Transverse colon (tissue), 4 donors: ENCODE measurements around the gene TMEM47.

Experiments
- POLR2AphosphoS5 ChIP-seq, 3 donors: sonication (generic); formaldehyde crosslinking; IDR thresholded peaks; one replicate each; pipeline ENCODE4 v1.6.1; 2016; ENCODE audit warnings: antibody characterized with exemption in 3 of 3
- TF ChIP-seq, protein P1 (sequence below), 5 experiments: fragments of 200-600 bp in 3 of 5; fragments of 450-650 bp in 2 of 5; sonication (generic) in 3 of 5; IDR thresholded peaks; 1 replicate in 2 of 5; 2 replicates in 3 of 5; pipeline ENCODE4 v1.5.1; 2016 to 2017; ENCODE audit warnings: antibody characterized with exemption in 5 of 5, inconsistent platforms in 3 of 5, mild to moderate bottlenecking in 2 of 5, moderate library complexity in 1 of 5

DNA sequence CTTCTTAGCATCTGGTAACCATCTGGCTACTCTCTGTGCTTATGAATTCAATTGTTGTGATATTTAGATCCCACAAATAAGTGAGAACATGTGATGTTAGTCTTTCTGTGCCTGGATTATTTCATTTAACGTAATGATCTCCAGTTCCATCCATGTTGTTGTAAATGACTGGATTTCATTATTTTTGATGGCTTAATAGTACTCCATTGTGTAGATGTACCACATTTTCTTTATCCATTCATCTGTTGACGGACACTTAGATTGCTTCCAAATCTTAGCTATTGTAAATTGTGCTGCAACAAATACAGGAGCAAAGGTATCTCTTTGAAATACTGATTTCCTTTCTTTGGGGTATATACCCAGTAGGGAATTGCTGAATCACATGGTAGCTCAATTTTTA, 30.0 kb upstream of the TMEM47 start:
- TF ChIP-seq, protein P1, sequence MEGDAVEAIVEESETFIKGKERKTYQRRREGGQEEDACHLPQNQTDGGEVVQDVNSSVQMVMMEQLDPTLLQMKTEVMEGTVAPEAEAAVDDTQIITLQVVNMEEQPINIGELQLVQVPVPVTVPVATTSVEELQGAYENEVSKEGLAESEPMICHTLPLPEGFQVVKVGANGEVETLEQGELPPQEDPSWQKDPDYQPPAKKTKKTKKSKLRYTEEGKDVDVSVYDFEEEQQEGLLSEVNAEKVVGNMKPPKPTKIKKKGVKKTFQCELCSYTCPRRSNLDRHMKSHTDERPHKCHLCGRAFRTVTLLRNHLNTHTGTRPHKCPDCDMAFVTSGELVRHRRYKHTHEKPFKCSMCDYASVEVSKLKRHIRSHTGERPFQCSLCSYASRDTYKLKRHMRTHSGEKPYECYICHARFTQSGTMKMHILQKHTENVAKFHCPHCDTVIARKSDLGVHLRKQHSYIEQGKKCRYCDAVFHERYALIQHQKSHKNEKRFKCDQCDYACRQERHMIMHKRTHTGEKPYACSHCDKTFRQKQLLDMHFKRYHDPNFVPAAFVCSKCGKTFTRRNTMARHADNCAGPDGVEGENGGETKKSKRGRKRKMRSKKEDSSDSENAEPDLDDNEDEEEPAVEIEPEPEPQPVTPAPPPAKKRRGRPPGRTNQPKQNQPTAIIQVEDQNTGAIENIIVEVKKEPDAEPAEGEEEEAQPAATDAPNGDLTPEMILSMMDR (IDR thresholded peaks at IDR 0.05): no peak
- TF ChIP-seq POLR2AphosphoS5 (IDR thresholded peaks at IDR 0.05): no peak
